GM10266 (cell line): ENCODE data around the gene OR6A2.
"Not testable (repeated sequence)": the region's sequence is repeated elsewhere in the genome, so short reads cannot be mapped to it uniquely, and the experiment has no call there.

ENCODE experiments used
- DNase-seq: peaks from one replicate; pipeline ENCODE4 v3.0.0; 2012; ENCODE audit errors: extremely low spot score
- CTCF ChIP-seq: IDR thresholded peaks from 2 replicates; pipeline ENCODE4 v1.5.1; 2012; ENCODE audit warnings: mild to moderate bottlenecking, low read depth; ENCODE audit not compliant: control insufficient read depth, insufficient read depth; ENCODE audit errors: missing control alignments

The OR6A2 gene

GRCh38 chr11:6828103-6828502, 28.6 kb upstream of the OR6A2 start:
- TF ChIP-seq CTCF, result no peak
- DNase-seq, result no peak

- no peak for TF ChIP-seq CTCF
- DNase-seq, result no peak
Observed at GRCh38 chr11:6825231-6825744, 25.8 kb upstream of the OR6A2 start.

GRCh38 chr11:6824136-6824823, 24.8 kb upstream of the OR6A2 start:
- DNase-seq, result no peak

GRCh38 chr11:6818967-6819366, 19.5 kb upstream of the OR6A2 start:
- no peak for DNase-seq
- TF ChIP-seq CTCF, result no peak

More at GRCh38 chr11:6824136-6824823, 24.8 kb upstream of the OR6A2 start:
- no peak for TF ChIP-seq CTCF

- DNase-seq, result no peak
- TF ChIP-seq CTCF, result no peak
Observed at GRCh38 chr11:6817694-6818093, 18.2 kb upstream of the OR6A2 start.

- no peak for TF ChIP-seq CTCF
- DNase-seq, result no peak
Observed at GRCh38 chr11:6813656-6814055, 14.2 kb upstream of the OR6A2 start.

GRCh38 chr11:6812390-6813005, 13.0 kb upstream of the OR6A2 start:
- peak; percentile 58 for DNase-seq
- TF ChIP-seq CTCF, result peak; percentile 93

- DNase-seq, result not testable (repeated sequence)
Observed at GRCh38 chr11:6801075-6801474, 1.6 kb upstream of the OR6A2 start.
